CD1c-positive myeloid dendritic cell (primary cell): ENCODE measurements around the gene ITGB3BP.

Source experiments
- DNase-seq: peaks from one replicate; pipeline ENCODE4 v3.0.0-alpha.2; 2016; ENCODE audit errors: extremely low spot score

The ITGB3BP gene

DNA sequence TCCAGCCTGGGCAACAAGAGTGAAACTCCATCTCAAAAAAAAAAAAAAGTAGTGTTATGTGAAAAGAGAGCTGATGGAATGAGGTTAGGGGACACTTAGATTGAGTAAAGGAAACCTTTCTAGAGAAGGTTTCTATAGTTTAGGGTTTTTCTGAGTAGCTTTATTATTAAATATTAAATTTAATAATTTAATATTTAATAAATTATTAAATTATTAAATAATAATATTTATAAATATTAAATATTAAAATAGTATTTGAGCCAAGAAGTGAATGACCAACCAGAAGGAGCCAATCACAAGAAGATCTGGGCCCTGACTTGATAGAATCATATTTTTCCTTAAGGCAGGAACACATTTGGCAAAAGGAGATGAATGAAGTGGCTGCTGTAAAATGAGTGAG lies 104.9 kb downstream of the ITGB3BP start:
- DNase-seq, result no peak

DNA sequence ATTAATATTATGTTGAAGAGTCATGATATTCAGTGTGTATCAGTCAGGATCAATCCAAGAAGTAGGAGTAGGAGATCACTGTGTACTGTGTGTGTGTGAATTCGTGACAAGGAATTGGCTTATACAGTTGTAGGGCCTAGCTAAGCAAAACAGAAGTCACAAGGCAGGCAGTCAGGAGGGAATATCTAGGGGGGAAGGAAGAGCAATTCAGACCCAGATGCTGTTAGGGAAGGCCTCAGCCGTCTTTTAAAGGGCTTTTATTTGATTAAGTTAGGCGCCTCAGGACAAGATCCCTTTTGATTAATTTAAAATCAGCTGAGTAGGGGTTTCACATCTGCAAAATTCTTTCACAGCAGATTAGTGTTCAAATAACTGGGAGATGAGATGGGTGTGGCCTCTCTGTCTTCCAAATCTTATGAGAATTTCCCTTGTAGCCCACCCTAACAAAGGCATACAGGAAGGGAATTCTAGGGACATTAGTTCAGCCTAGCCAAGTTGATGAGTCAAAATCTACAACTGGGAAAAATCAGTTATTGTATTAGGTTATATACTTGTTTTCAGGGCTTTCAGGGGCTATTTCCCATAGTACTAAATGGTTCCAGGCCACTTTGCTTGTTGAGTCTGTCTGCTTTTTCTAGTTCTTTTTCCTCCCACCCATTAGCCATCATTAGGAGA lies 108.2 kb downstream of the ITGB3BP start:
- DNase-seq, result no peak

GRCh38 chr1:63413394-63413793 lies 109.6 kb downstream of the ITGB3BP start:
- DNase-seq, result no peak

GRCh38 chr1:63411066-63411465 lies 112.0 kb downstream of the ITGB3BP start:
- no peak for DNase-seq

DNA sequence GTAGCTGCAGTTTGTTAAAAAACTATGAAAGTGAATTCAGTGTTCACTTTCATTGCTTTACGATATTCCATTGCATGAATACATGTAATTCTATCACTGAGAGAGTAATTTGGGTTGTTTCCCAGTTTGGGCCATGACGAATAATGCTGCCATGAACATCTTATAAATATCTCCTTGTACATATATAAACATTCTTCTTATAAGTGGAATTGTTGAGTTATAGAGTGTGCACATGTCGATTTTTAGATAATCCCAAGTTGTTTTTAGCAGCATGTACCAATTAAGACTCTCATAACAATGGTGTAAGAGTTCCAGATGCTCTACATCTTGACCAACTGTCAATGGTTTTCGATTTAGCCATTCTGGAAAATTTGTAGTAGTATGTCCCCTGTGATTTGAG lies 114.7 kb downstream of the ITGB3BP start:
- no peak for DNase-seq

DNA sequence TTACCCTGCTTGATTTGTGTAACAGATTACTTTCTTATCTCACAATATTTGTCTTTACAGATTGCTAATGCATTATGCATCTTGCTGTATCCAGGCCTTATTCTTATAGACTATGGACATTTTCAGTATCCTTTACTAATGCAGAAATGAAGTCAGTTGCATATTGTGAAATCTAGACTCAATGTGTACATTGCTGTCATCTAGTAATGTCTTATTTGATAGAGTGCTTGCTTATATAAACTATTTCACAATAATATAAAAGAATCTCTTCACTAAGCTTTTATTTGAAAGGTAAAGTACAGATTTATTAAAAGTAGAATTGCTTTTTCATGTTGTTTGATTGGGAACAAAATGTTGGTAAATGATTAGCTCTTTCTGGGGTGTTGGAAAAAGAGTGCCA lies 116.0 kb downstream of the ITGB3BP start:
- DNase-seq, result no peak

DNA sequence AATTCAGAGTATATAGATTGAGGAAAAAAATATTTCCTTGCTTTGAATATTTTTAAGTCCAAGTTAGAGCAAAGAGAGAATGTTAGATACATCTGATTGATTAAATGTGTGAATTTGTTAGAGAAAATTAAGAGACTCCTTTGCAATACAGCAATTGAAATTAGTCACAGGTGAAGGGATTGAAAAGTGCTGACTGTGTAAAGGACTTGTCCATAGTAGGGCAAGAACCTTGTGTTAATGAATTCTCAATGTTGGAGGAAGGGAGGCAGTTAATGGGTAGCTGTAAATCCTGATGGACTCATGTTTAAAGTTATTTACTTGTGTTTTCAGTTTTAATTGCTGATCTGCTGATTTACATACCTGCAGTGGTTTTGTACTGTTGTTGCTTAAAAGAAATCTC lies 117.0 kb downstream of the ITGB3BP start:
- DNase-seq, result no peak

DNA sequence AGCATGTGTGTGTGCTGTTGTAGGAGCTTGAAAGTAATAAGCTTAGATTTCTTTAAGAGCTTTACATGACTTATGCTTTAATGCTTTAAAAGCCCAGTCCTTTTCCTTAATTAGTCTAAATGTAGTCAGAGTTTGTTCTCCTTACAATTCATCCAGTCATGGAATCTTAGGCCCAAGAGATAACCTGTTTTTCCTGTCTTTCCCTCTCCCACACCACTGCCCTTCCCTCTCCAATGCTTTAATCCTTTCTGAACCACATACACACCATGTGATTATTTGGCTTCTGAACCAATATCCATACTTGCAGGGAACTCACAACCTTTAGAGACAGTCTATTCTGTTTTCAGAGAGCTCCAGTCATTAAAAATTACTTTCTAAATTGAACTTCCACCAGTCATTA lies 118.0 kb downstream of the ITGB3BP start:
- no peak for DNase-seq

DNA sequence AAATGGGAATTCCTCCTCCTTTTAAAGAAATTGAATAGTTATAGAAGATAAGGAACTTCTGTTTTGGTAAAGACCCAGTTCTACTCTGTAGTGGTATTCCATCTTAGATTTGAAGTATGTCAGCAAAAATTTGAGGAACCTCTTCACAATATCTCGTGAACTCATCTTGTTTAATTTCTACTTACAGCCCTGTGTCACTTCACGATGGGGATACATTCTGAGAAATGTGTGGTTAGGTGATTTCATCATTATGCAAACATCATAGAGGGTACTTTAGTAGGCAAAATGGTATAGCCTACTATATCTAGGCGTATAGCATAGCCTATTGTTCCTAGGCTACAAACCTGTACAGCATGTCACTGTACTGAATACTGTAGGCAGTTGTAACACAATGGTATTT lies 119.6 kb downstream of the ITGB3BP start:
- DNase-seq, result peak; percentile 5

DNA sequence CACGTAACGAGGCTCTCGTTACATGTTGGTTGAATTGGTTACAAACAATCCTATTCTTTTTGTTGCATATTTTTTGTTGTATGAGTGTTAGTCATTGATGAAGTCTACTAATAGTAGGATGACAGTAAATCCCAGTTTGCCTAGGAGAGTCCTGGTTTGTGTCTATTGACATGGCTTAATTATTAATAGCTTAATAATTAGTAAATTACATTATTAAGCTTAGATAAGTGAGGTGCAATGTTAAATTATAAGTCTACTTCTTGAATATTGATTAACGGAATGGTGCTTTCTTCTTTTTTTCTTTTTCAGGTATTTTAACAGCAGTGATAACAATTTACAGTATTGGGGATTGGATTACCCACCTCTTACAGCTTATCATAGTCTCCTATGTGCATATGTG lies 121.1 kb downstream of the ITGB3BP start:
- no peak for DNase-seq
